Mesenchymal stem cell (in vitro differentiated cells and primary cell): ENCODE results near the gene TFG.

ENCODE experiments used
- DNase-seq: peaks from one replicate; pipeline ENCODE4 v3.0.0-alpha.2; 2013
- H2AFZ ChIP-seq: one replicate; pipeline ENCODE4 v1.6.1; 2013; ENCODE audit warnings: low read depth, mild to moderate bottlenecking, control low read depth, inconsistent platforms, low read length, moderate library complexity
- H2AK5ac ChIP-seq: 2 replicates; pipeline ENCODE4 v1.6.1; 2013; ENCODE audit warnings: low read length, moderate library complexity, mild to moderate bottlenecking, inconsistent platforms; ENCODE audit not compliant: severe bottlenecking
- H2BK120ac ChIP-seq: one replicate; pipeline ENCODE4 v1.6.1; 2013; ENCODE audit warnings: low read depth, mild to moderate bottlenecking, inconsistent platforms, low read length, moderate library complexity
- H2BK12ac ChIP-seq, 2 experiments: one replicate each; pipeline ENCODE4 v1.6.1; 2013; ENCODE audit warnings: inconsistent platforms in 2 of 2, low read length in 2 of 2, mild to moderate bottlenecking in 2 of 2, moderate library complexity in 2 of 2, control low read depth in 1 of 2
- H2BK15ac ChIP-seq: one replicate; pipeline ENCODE4 v1.6.1; 2013; ENCODE audit warnings: mild to moderate bottlenecking, low read depth, inconsistent platforms; ENCODE audit not compliant: poor library complexity, severe bottlenecking
- H2BK5ac ChIP-seq: 2 replicates; pipeline ENCODE4 v1.6.1; 2013; ENCODE audit warnings: low read depth, mild to moderate bottlenecking, low read length, control low read depth, inconsistent platforms; ENCODE audit not compliant: poor library complexity, severe bottlenecking
- H3K14ac ChIP-seq, 2 experiments: one replicate each; pipeline ENCODE4 v1.6.1; 2013; ENCODE audit warnings: inconsistent platforms in 2 of 2, low read length in 2 of 2, control low read depth in 1 of 2, mild to moderate bottlenecking in 1 of 2, moderate library complexity in 1 of 2
- H3K18ac ChIP-seq, 2 experiments: one replicate each; pipeline ENCODE4 v1.6.1; 2013; ENCODE audit warnings: inconsistent platforms in 2 of 2, low read length in 2 of 2, control low read depth in 1 of 2, low read depth in 1 of 2, mild to moderate bottlenecking in 1 of 2
- H3K23ac ChIP-seq, 2 experiments: one replicate each; pipeline ENCODE4 v1.6.1; 2013; ENCODE audit warnings: inconsistent platforms in 2 of 2, low read length in 2 of 2, mild to moderate bottlenecking in 2 of 2, moderate library complexity in 2 of 2, control low read depth in 1 of 2
- H3K27ac ChIP-seq: 2 replicates; pipeline ENCODE4 v1.5.1; 2013; ENCODE audit warnings: mild to moderate bottlenecking, moderate library complexity, low read length, control low read depth, inconsistent platforms; ENCODE audit not compliant: poor library complexity, severe bottlenecking
- H3K27me3 ChIP-seq, 2 experiments: 2 replicates each; pipeline versions ENCODE4 v1.6.1 to v1.7.0; 2013; ENCODE audit warnings: low read length in 2 of 2, mild to moderate bottlenecking in 2 of 2, moderate library complexity in 2 of 2, control low read depth in 1 of 2, inconsistent platforms in 1 of 2; ENCODE audit not compliant: control insufficient read depth in 1 of 2, insufficient read depth in 1 of 2
- H3K36me3 ChIP-seq, 2 experiments: 2 replicates each; pipeline versions ENCODE4 v1.6.1 to v1.7.0; 2013; ENCODE audit warnings: low read length in 2 of 2, control low read depth in 1 of 2, inconsistent platforms in 1 of 2, low read depth in 1 of 2, mild to moderate bottlenecking in 1 of 2; ENCODE audit not compliant: insufficient read depth in 2 of 2, control insufficient read depth in 1 of 2
- H3K4ac ChIP-seq, 2 experiments: one replicate each; pipeline ENCODE4 v1.6.1; 2013; ENCODE audit warnings: inconsistent platforms in 2 of 2, low read length in 2 of 2, mild to moderate bottlenecking in 2 of 2, moderate library complexity in 2 of 2, control low read depth in 1 of 2, low read depth in 1 of 2
- H3K4me1 ChIP-seq: 2 replicates; pipeline ENCODE4 v1.6.1; 2013; ENCODE audit warnings: low read depth, low read length, control low read depth; ENCODE audit not compliant: control insufficient read depth, insufficient read depth
- H3K4me2 ChIP-seq: 2 replicates; pipeline ENCODE4 v1.6.1; 2013; ENCODE audit warnings: low read length, mild to moderate bottlenecking, inconsistent platforms; ENCODE audit not compliant: poor library complexity, severe bottlenecking
- H3K4me3 ChIP-seq, 2 experiments: 2 replicates each; pipeline versions ENCODE4 v1.5.1 to v1.7.0; 2013; ENCODE audit warnings: low read length in 2 of 2, mild to moderate bottlenecking in 2 of 2, control low read depth in 1 of 2, low read depth in 1 of 2; ENCODE audit not compliant: insufficient read depth in 1 of 2
- H3K79me1 ChIP-seq: replicated peaks from 2 replicates; pipeline ENCODE4 v1.6.1; 2013; ENCODE audit warnings: mild to moderate bottlenecking, control low read depth, low read length, inconsistent platforms; ENCODE audit not compliant: poor library complexity, severe bottlenecking
- H3K9ac ChIP-seq: 2 replicates; pipeline ENCODE4 v1.7.0; 2013; ENCODE audit warnings: mild to moderate bottlenecking, low read length, moderate library complexity
- H3K9me3 ChIP-seq: 2 replicates; pipeline ENCODE4 v1.7.0; 2013; ENCODE audit warnings: mild to moderate bottlenecking, low read length; ENCODE audit not compliant: control insufficient read depth
- H4K8ac ChIP-seq: one replicate; pipeline ENCODE4 v1.6.1; 2013; ENCODE audit warnings: inconsistent platforms, mild to moderate bottlenecking, low read length, moderate library complexity
- H4K91ac ChIP-seq: one replicate; pipeline ENCODE4 v1.6.1; 2013; ENCODE audit warnings: mild to moderate bottlenecking, low read length, inconsistent platforms
- WGBS: methylation state at CpG from one replicate; pipeline ENCODE4 v1.1.7; 2013; ENCODE audit warnings: mixed read lengths; 5-methylcytosine and 5-hydroxymethylcytosine counted together

TFG gene

GRCh38 chr3:100796556-100796955, 87.3 kb downstream of the TFG start:
- Histone ChIP-seq H2BK5ac (no peak overlapping the region), H3K23ac (no peak overlapping the region), H3K36me3 (peaks cover 0 to 93% of the 10 kb centered on the region in 2 experiments), H2BK12ac (no peak overlapping the region), H2AFZ (no peak overlapping the region), H3K4me1 (no peaks in the 10 kb centered on the region), H3K9ac (peak overlapping the region; percentile 39), H3K14ac (no peak overlapping the region), H3K18ac (no peak overlapping the region), H3K79me1 (no peaks in the 10 kb centered on the region), H2BK15ac (no peak overlapping the region), H2BK120ac (no peak overlapping the region), H3K4ac (no peak overlapping the region), H3K4me2 (no peak overlapping the region), H2AK5ac (no peak overlapping the region), H3K27ac (no peak overlapping the region), H4K91ac (no peak overlapping the region), H3K4me3 (no peak overlapping the region), H3K9me3 (no peaks in the 10 kb centered on the region), H4K8ac (no peak overlapping the region), H3K27me3 (no peaks in the 10 kb centered on the region)
- DNase-seq, result peak; percentile 33
- 38% methylated on average over 2 of the region's 2 CpGs for WGBS

- peak overlapping the region; percentile 39 for H3K9ac ChIP-seq
- H3K14ac ChIP-seq, result no peak overlapping the region
- no peak overlapping the region for H2AFZ ChIP-seq
- DNase-seq, result peak; percentile 15
- H3K23ac ChIP-seq, result no peak overlapping the region
- no peak overlapping the region for H2BK5ac ChIP-seq
- H4K8ac ChIP-seq, result no peak overlapping the region
- no peaks in the 10 kb centered on the region for H3K9me3 ChIP-seq
- no peak overlapping the region for H3K18ac ChIP-seq
- H3K4me1 ChIP-seq, result no peaks in the 10 kb centered on the region
- 100% methylated on average over 1 of the region's 1 CpG for WGBS
- no peak overlapping the region for H3K4me3 ChIP-seq
- no peak overlapping the region for H2BK12ac ChIP-seq
- no peak overlapping the region for H2BK15ac ChIP-seq
- H2BK120ac ChIP-seq, result no peak overlapping the region
- no peak overlapping the region for H3K27ac ChIP-seq
- H3K27me3 ChIP-seq, result no peaks in the 10 kb centered on the region
- no peak overlapping the region for H4K91ac ChIP-seq
- H3K36me3 ChIP-seq, result peaks cover 0 to 91% of the 10 kb centered on the region in 2 experiments
- H2AK5ac ChIP-seq, result no peak overlapping the region
- H3K79me1 ChIP-seq, result no peaks in the 10 kb centered on the region
- no peak overlapping the region for H3K4me2 ChIP-seq
- H3K4ac ChIP-seq, result no peak overlapping the region
Measured at GRCh38 chr3:100798012-100798411, 88.7 kb downstream of the TFG start.
